PFSK-1 (cell line): Measurements from ENCODE around the gene C16orf74.

Experiments
- FOXP2 ChIP-seq: optimal IDR thresholded peaks from 2 replicates; pipeline ENCODE3; 2011; ENCODE audit warnings: borderline replicate concordance, control low read depth, inconsistent platforms; ENCODE audit not compliant: insufficient read depth; ENCODE audit errors: extremely low read length, extremely low read depth
- POLR2AphosphoS5 ChIP-seq: IDR thresholded peaks from 2 replicates; pipeline ENCODE4 v1.6.1; 2012; ENCODE audit warnings: low read depth, mild to moderate bottlenecking, control low read depth, low read length, moderate library complexity
- REST ChIP-seq, 2 experiments: IDR thresholded peaks; 2 replicates each; pipeline versions ENCODE4 v1.6.1 to v1.8.0; 2011 to 2012; ENCODE audit warnings: low read depth in 2 of 2, low read length in 2 of 2, control low read depth in 1 of 2, inconsistent platforms in 1 of 2, mild to moderate bottlenecking in 1 of 2, moderate library complexity in 1 of 2; ENCODE audit not compliant: insufficient read depth in 1 of 2
- SIN3A ChIP-seq: IDR thresholded peaks from 2 replicates; pipeline ENCODE4 v1.6.1; 2012; ENCODE audit warnings: mild to moderate bottlenecking, low read length, moderate library complexity, borderline replicate concordance; ENCODE audit not compliant: insufficient read depth
- TAF1 ChIP-seq: IDR thresholded peaks from 2 replicates; pipeline ENCODE4 v1.6.1; 2012; ENCODE audit warnings: low read length, control low read depth, borderline replicate concordance; ENCODE audit not compliant: insufficient read depth

- no peak for TF ChIP-seq SIN3A
- no peak for TF ChIP-seq TAF1
- TF ChIP-seq REST (IDR thresholded peaks at IDR 0.05; ENCODE audit: insufficient read depth in 1 of 2, low read depth in 2 of 2, low read length in 2 of 2): no peak
- TF ChIP-seq POLR2AphosphoS5: no peak
- TF ChIP-seq FOXP2: no peak
Observed at GRCh38 chr16:85720302-85720637, 30.6 kb downstream of the C16orf74 start.
